ENCODE data around the gene DUSP1. TPM values are rescaled to one million over a fixed set of nuclear protein-coding genes. Genes with fewer than 3 reads are reported as not detected.
A peak's percentile ranks its signal among the peaks of the same experiment; 100 is the strongest.
"Not testable (repeated sequence)": the region's sequence is repeated elsewhere in the genome, so short reads cannot be mapped to it uniquely, and the experiment has no call there.

Gene DUSP1
- total and polyA plus RNA-seq, 2 experiments from 2014 or later, result 547 to 583 TPM

DNA sequence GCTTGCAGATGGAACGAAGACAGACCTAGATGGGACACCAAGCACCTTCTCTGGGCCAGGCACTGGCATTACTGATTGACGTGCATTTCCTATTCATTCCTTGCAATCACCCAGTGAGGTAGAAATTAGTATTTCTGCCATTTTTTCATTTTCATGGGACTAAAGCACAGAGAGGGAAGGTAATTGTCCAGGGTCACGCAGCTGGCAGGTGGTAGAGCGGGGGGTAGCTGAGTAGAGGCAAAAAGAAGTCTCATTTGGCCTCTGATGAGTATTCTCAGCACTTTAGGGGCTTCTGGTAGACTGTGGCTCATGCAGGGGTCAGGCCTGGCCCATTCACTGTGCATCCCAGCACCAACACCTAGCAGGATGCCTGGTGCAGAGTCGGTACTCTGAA is 19.5 kb upstream of the DUSP1 start:
- no peak for DNase-seq (ENCODE audit: low spot score)
- no peak for TF ChIP-seq EZH2 (IDR thresholded peaks at IDR 0.05; ENCODE audit: borderline replicate concordance)
- TF ChIP-seq, protein P1, sequence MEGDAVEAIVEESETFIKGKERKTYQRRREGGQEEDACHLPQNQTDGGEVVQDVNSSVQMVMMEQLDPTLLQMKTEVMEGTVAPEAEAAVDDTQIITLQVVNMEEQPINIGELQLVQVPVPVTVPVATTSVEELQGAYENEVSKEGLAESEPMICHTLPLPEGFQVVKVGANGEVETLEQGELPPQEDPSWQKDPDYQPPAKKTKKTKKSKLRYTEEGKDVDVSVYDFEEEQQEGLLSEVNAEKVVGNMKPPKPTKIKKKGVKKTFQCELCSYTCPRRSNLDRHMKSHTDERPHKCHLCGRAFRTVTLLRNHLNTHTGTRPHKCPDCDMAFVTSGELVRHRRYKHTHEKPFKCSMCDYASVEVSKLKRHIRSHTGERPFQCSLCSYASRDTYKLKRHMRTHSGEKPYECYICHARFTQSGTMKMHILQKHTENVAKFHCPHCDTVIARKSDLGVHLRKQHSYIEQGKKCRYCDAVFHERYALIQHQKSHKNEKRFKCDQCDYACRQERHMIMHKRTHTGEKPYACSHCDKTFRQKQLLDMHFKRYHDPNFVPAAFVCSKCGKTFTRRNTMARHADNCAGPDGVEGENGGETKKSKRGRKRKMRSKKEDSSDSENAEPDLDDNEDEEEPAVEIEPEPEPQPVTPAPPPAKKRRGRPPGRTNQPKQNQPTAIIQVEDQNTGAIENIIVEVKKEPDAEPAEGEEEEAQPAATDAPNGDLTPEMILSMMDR (IDR thresholded peaks at IDR 0.05; ENCODE audit: poor library complexity), result no peak
- no peak for TF ChIP-seq EZH2phosphoT487 (IDR thresholded peaks at IDR 0.05; ENCODE audit: low read depth, severe bottlenecking, unreplicated experiment)
- no peak overlapping the region for H2AFZ ChIP-seq
- H3K9me3 ChIP-seq (ENCODE audit: low read depth), result no peaks in the 10 kb centered on the region
- 81% methylated on average over 5 of the region's 5 CpGs for WGBS (ENCODE audit: low lambda C conversion rate, missing lambda C conversion rate)
- no peak overlapping the region for H3K27ac ChIP-seq
- H3K4me2 ChIP-seq, result no peak overlapping the region
- no peaks in the 10 kb centered on the region for H3K79me2 ChIP-seq
- peaks cover 34% of the 10 kb centered on the region for H3K4me1 ChIP-seq (ENCODE audit: insufficient read depth)
- H3K36me3 ChIP-seq (replicated peaks; ENCODE audit: insufficient read depth, low read depth), result no peaks in the 10 kb centered on the region
- no peaks in the 10 kb centered on the region for H3K27me3 ChIP-seq
- H4K20me1 ChIP-seq (ENCODE audit: insufficient read depth, poor library complexity, severe bottlenecking), result no peaks in the 10 kb centered on the region
- no peak overlapping the region for H3K4me3 ChIP-seq
- H3K9me2 ChIP-seq (replicated peaks; ENCODE audit: insufficient read depth), result no peaks in the 10 kb centered on the region

DNA sequence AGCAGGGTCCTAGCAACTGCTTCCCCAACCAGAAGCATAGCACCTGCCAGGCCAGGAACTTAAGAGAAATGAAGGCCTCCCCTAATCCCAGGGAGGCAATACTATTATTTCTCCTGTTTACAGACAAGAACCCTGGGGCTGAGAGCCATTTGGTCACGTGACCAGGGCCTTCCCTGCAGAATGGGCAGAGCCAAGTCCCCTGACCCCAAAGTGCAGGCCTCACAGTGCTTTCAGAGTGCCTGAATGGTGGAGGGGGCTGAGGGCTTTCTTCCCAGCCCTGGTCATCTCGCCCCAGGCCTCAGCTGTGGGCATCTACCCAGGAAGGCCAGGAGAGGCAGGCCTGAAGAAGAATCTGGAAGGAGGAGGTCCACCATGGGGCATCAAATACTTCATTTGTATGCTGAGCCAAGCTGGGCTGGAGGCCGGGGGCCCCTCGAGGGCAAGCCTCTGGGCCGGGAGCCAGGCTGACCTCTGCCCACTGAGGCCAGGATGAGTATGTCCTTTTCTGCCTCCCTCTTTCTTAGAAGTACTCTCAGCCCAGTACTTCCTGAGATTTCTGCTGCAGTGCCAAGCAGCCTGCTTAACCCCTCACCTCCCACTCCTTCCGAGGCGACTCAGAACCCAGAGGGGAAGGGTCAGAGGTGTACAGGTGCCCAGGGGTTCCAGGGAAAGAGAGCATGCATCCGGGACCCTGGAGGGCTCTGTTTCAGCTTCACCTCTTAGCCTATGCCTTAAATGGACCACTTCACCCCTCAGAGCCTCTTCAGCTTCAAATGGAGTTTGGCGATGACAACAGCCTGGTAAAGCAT is 18.9 kb upstream of the DUSP1 start:
- Histone ChIP-seq H3K27me3 (no peaks in the 10 kb centered on the region), H3K36me3 (replicated peaks; ENCODE audit: insufficient read depth, low read depth) (no peaks in the 10 kb centered on the region), H3K4me2 (peak overlapping the region; percentile 12), H2AFZ (no peak overlapping the region), H4K20me1 (ENCODE audit: insufficient read depth, poor library complexity, severe bottlenecking) (no peaks in the 10 kb centered on the region), H3K27ac (peak overlapping the region; percentile 92), H3K4me1 (ENCODE audit: insufficient read depth) (peaks cover 34% of the 10 kb centered on the region), H3K9me3 (ENCODE audit: low read depth) (no peaks in the 10 kb centered on the region), H3K79me2 (no peaks in the 10 kb centered on the region), H3K4me3 (no peak overlapping the region), H3K9me2 (replicated peaks; ENCODE audit: insufficient read depth) (no peaks in the 10 kb centered on the region)
- TF ChIP-seq, protein P1 (IDR thresholded peaks at IDR 0.05; ENCODE audit: poor library complexity), result no peak
- TF ChIP-seq EZH2phosphoT487 (IDR thresholded peaks at IDR 0.05; ENCODE audit: low read depth, severe bottlenecking, unreplicated experiment), result no peak
- no peak for TF ChIP-seq EZH2 (IDR thresholded peaks at IDR 0.05; ENCODE audit: borderline replicate concordance)
- DNase-seq (ENCODE audit: low spot score), result no peak
- WGBS (ENCODE audit: low lambda C conversion rate, missing lambda C conversion rate), result 78% methylated on average over 9 of the region's 9 CpGs

DNA sequence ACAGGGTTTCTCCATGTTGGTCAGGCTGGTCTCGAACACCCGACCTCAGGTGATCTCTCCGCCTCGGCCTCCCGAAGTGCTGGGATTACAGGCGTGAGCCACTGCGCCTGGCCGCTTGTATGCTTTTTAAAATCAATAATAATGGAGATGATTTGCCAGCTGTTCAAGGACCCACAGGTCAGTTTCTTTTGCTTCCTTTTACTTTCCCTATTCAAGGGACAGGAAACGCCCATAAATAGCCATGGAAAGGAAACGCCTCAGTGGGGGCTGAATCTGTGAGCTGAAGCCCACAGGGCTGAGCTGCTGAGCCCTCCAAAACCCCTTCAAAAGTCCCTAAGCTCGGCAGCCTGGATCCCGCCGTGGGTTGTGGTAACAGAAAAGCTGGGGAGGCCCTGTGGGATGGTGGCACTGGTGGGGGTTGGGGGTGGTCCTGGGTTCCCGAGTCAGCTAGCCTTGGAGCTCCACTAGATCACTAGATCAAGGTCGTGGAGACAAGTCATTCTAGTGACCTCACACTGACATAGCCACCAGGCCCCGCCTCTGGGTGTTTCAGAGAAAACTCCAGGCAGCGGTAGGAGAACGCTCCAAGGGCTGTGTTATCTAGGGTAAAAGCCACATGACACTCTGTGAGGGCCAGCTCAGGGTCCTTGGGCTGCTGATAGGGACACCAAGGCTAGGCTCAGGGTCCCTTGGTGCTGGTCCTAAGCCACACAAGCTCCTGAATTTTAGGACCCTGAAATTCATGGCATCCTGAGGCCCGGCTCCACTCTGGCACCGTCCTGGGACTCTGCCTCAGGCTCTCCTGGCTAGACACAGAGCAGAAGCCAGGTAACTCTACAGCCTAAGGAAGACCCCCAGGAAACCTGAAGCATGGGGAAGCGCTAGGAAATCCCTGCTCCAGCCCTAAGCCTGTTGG is 18.0 kb upstream of the DUSP1 start:
- Histone ChIP-seq H3K79me2 (no peaks in the 10 kb centered on the region), H2AFZ (no peak overlapping the region), H4K20me1 (ENCODE audit: insufficient read depth, poor library complexity, severe bottlenecking) (no peaks in the 10 kb centered on the region), H3K27me3 (no peaks in the 10 kb centered on the region), H3K27ac (peak overlapping the region; percentile 92), H3K4me1 (ENCODE audit: insufficient read depth) (peaks cover 29% of the 10 kb centered on the region), H3K4me3 (no peak overlapping the region), H3K36me3 (replicated peaks; ENCODE audit: insufficient read depth, low read depth) (no peaks in the 10 kb centered on the region), H3K4me2 (peak overlapping the region; percentile 12), H3K9me3 (ENCODE audit: low read depth) (no peaks in the 10 kb centered on the region), H3K9me2 (replicated peaks; ENCODE audit: insufficient read depth) (no peaks in the 10 kb centered on the region)
- peak; percentile 85 for DNase-seq (ENCODE audit: low spot score)
- TF ChIP-seq, protein P1 (IDR thresholded peaks at IDR 0.05; ENCODE audit: poor library complexity), result no peak
- TF ChIP-seq EZH2phosphoT487 (IDR thresholded peaks at IDR 0.05; ENCODE audit: low read depth, severe bottlenecking, unreplicated experiment) (no peak), EZH2 (IDR thresholded peaks at IDR 0.05; ENCODE audit: borderline replicate concordance) (no peak)
- WGBS (ENCODE audit: low lambda C conversion rate, missing lambda C conversion rate), result 73% methylated on average over 20 of the region's 21 CpGs

DNA sequence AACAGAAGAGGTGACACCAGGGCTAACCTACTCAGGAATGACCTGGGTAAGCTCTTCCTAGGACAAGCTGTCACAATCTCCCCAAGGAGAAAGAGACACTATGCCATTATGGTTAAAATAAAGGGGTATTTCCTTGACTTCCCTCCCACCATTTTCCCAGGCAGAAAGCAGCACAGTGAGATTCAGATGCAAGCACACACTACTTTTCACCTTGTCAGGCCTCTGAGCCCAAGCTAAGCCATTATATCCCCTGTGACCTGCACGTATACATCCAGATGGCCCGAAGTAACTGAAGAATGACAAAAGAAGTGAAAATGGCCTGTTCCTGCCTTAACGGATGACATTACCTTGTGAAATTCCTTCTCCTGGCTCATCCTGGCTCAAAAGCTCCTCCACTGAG is 16.5 kb upstream of the DUSP1 start:
- not testable (repeated sequence) for H2AFZ ChIP-seq; H4K20me1 ChIP-seq (ENCODE audit: insufficient read depth, poor library complexity, severe bottlenecking); H3K4me2 ChIP-seq; H3K36me3 ChIP-seq (replicated peaks; ENCODE audit: insufficient read depth, low read depth); H3K9me2 ChIP-seq (replicated peaks; ENCODE audit: insufficient read depth); H3K27me3 ChIP-seq; H3K27ac ChIP-seq; H3K4me3 ChIP-seq; H3K9me3 ChIP-seq (ENCODE audit: low read depth); DNase-seq (ENCODE audit: low spot score); H3K79me2 ChIP-seq
- 80% methylated on average over 3 of the region's 3 CpGs for WGBS (ENCODE audit: low lambda C conversion rate, missing lambda C conversion rate)
- peaks cover 29% of the 10 kb centered on the region for H3K4me1 ChIP-seq (ENCODE audit: insufficient read depth)

All from hepatocyte (in vitro differentiated cells).